GM19351 (cell line): Measurements from ENCODE around the gene UIMC1.

Experiments
- ATAC-seq: cut with Tn5 transposase; IDR thresholded peaks from one replicate; pipeline ENCODE4 v1.9.1; 2021; ENCODE audit warnings: mild to moderate bottlenecking, moderate library complexity; ENCODE audit not compliant: unreplicated experiment

UIMC1 gene

GRCh38 chr5:176956756-176957155 lies 49.8 kb downstream of the UIMC1 start:
- ATAC-seq: no peak

GRCh38 chr5:176955895-176956294 lies 50.7 kb downstream of the UIMC1 start:
- no peak for ATAC-seq

GRCh38 chr5:176954050-176954449 lies 52.5 kb downstream of the UIMC1 start:
- no peak for ATAC-seq

GRCh38 chr5:176952531-176953193 lies 53.9 kb downstream of the UIMC1 start:
- no peak for ATAC-seq

DNA sequence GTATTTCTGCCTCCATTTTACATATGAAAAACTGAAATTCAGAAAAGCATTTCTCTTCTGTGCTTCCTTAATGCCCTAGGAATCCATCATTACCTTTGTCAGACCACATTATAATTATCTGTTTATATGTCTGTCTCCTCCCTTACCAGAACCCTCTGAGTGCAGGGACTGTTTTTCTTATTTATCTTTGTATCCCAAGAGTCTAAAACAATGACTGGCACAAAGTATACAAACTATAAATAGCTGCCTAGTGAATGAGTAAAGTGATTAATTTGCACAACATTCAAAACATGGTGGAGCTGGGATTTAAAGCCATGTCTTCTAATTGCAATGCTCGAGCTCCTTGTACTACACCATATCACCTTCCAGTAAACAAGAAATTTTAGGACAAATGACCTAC lies 58.1 kb downstream of the UIMC1 start:
- ATAC-seq: no peak

DNA sequence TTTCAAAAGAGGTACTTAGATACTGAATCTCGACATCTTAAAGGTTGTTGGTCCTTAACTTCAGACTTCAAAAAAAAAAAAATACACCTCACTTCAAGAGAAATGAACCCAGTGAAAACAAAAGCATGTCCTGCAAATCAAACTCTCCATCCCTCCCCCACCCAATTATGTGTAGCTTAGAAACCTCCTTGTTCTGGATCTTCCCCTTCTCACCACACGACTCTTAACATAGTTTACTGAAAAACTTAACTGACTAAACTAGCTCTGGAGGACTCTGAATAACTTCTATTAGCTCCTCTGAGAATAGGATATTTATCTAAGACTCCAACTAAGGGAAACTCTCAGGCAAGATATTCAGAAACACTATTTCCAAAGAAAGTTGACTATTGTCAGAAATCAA lies 58.7 kb downstream of the UIMC1 start:
- ATAC-seq: no peak

DNA sequence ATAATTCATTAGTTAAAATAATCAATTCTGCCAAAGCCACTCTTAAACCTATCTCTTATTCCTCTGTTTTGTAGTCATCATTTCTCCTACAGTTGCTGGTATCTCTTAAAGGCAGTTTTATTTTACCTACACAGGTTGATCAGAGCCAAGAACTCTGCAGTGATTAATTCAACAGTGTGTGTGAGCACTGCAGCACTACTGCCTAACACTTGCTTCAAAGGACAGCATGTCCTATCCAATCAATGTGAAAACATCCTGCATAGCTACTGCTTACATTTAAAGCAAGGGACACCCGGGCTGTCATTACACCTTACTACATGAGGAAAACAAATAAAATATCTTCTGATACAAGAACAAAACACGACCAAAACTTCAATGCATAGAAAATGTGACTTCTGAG lies 62.3 kb downstream of the UIMC1 start:
- ATAC-seq: no peak

- ATAC-seq: no peak
Observed at GRCh38 chr5:176943816-176944215, 62.8 kb downstream of the UIMC1 start.

DNA sequence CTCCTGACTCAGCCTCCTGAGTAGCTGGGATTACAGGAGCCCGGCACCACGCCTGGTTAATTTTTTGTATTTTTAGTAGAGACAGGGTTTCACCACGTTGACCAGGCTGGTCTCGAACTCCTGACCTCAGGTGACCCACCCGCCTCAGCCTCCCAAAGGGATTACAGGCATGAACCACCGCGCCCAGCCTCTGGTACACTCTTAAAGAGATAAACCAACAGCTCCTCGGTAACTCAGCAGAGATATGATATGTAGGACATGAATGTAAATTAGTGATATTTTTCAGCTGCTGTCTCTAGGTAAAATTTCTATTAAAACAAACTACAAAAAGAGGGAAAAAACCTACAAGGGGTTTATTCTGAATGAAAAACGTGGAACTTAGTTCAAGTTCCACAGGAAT lies 64.6 kb downstream of the UIMC1 start:
- ATAC-seq: no peak

GRCh38 chr5:176938472-176938871 lies 68.1 kb downstream of the UIMC1 start:
- ATAC-seq: no peak

- ATAC-seq: no peak
Observed at GRCh38 chr5:176935017-176935416, 71.6 kb downstream of the UIMC1 start.

DNA sequence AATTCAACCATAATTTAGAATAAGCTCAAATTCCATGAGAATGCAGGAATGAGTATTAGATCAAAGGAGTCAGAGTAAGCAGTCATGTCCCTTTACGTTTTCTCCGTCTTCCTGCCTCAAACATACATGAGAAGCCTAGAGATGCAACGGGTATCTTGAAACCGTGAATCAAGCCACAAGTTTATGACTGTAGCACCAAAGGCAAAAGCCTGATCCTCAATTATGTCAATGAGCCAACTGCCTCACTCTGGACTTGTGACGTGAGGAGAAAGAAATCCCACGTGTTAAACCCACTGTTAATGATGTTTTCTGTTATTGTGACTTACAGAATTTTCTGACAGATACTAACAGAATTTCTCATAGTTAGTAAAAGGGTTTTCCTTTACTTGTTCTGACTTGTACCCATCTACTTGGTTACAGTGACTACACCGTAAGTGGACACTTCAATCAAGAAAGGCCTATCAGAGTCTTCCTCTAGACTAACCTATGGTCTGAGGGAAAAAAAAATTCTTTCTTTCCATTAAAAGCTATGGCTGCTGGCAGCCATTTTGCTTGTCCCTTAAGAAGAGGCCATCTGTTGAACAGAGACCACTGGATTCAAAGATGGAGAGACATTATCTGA lies 72.2 kb downstream of the UIMC1 start:
- ATAC-seq: no peak

- ATAC-seq: no peak
Observed at GRCh38 chr5:176929654-176930053, 76.9 kb downstream of the UIMC1 start.

- ATAC-seq: no peak
Observed at GRCh38 chr5:176927562-176927961, 79.0 kb downstream of the UIMC1 start.

DNA sequence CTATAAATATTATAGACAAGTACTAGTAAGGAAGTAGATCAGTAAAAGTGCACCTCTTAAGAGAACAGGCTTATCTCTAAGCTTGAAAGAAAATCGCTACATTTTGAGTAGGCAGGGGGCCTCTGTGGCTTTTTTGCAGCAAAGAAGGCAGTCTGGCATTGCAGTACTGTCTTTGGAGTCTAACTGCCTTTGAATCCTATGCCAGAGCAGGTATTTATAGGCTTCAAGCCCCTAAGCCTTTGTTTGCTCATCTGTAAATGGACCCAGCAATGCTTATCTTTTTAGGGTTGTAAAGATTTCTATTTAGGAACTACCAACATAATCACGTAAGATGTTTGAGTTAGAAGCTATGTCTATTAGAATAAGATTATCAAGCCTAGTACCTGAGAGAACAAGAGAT lies 83.8 kb downstream of the UIMC1 start:
- no peak for ATAC-seq

- ATAC-seq: no peak
Observed at GRCh38 chr5:176921714-176922113, 84.9 kb downstream of the UIMC1 start.

DNA sequence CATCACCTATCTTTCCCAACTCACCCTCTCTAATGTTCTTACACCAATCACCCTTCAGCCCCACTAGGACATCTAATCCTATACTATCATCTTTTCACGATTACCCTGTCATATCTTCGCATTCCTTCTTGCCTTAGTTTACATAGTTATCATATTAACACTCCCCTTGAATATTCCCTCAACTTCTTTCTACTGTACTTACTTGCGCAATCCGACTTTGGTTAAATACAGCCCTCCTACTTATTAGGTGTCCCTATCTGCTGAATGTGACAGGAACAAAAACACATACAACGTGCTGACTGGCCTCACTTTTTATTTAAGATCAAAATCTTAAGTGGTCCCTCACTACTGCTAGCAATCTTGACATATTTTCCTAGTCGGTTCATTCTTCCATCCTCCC lies 88.0 kb downstream of the UIMC1 start:
- ATAC-seq: no peak

DNA sequence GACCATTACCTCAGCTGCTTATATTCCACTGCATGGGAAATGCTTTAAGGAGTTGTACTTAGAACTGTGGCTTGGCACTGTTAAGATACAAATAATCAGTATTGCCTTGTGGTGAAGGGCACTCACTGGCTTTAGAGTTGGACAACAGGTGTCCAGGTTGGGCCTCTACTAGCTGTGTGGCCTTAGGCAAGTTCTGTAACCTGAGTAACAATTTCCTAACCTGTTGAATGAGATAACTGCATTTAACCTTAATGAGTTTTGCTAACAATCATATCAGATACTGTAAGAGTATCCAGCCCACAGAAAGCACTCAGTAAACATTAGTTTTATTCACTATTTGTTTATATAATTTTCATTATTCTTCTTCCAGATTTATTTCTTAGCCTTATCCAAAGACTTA lies 90.2 kb downstream of the UIMC1 start:
- ATAC-seq: no peak

DNA sequence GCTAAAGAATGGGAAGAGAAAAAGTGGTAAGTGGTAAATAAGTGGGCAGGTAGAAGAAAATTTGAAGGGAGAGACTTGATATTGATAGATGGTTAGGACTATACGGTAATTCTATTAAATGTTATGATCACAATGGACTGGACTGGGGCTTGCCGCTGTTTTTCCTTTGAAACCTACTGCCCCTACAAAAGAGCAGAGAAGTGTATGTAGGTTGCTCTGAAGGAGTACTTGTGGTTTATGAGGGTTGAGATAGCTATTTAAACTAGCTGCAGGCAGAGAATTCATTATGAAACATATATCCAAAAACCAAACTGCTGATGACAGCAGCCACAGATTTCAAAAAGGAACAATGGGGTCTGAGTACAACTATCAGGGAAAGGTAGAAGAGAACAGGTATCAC lies 90.7 kb downstream of the UIMC1 start:
- no peak for ATAC-seq

- no peak for ATAC-seq
Observed at GRCh38 chr5:176912115-176912514, 94.5 kb downstream of the UIMC1 start.

GRCh38 chr5:176908675-176909368 lies 97.8 kb downstream of the UIMC1 start:
- no peak for ATAC-seq

DNA sequence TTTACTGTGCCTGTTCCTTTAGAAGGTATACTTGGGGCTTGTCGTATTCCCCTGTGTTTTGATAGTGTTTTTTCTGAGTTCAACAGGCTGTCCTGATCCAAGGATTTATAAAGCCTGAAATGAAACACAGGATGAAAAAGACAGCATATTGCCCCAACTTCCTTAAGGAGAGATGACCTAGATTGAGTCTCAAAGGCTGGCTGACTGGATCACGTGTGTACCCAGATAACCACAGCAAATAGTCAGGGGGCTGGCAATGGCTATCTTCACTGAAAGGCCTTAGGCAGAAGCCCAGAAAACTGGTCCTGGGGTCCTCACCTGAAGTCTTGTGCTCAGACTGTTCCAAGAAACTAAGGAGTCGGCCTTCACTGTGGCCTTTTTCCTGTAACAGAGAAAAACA lies 99.8 kb downstream of the UIMC1 start:
- ATAC-seq: no peak
